ENCODE measurements around the gene FASN. TPM values are rescaled to one million over a fixed set of nuclear protein-coding genes. Genes with fewer than 3 reads are reported as not detected.

Gene FASN
- total RNA-seq, 2 donors from 2014 or later = 168 to 198 TPM

GRCh38 chr17:82070611-82071010, 27.4 kb downstream of the FASN start:
- TF ChIP-seq CTCF (IDR thresholded peaks at IDR 0.05) = no peak
- no peaks in the 10 kb centered on the region for H3K9me3 ChIP-seq
- H3K9ac ChIP-seq (ENCODE audit: low read depth in 2 of 2, low read length in 2 of 2) = no peak overlapping the region
- no peaks in the 10 kb centered on the region for H3K27me3 ChIP-seq
- H3K27ac ChIP-seq = no peak overlapping the region
- intact Hi-C loops (cut with DNase I) = no loop called here
- no peak for DNase-seq
- H3K4me1 ChIP-seq = no peaks in the 10 kb centered on the region
- no peak overlapping the region for H3K4me3 ChIP-seq
- H3K36me3 ChIP-seq = no peaks in the 10 kb centered on the region

- no peaks in the 10 kb centered on the region for H3K27me3 ChIP-seq
- peak within 1 kb of the TSS; percentile 98 for H3K4me3 ChIP-seq
- peak within 1 kb of the TSS; percentile 72 for H3K27ac ChIP-seq
- intact Hi-C loops (cut with DNase I) = no loop called here
- H3K4me1 ChIP-seq = peaks cover 8% of the 10 kb centered on the region
- no peaks in the 10 kb centered on the region for H3K9me3 ChIP-seq
- H3K9ac ChIP-seq (ENCODE audit: low read depth in 2 of 2, low read length in 2 of 2) = peak within 1 kb of the TSS; percentile 72 to 92
- H3K36me3 ChIP-seq = peaks cover 5% of the 10 kb centered on the region
- no peak for TF ChIP-seq CTCF (IDR thresholded peaks at IDR 0.05)
- peak; percentile 52 for DNase-seq
Observed at GRCh38 chr17:82065638-82066303, 32.3 kb downstream of the FASN start, which contains the start of gene DUS1L. Gene DUS1L (minus strand): TSS chr17:82065804. CDS start chr17:82065059, 745 bp downstream.

GRCh38 chr17:82065193-82065637, 32.8 kb downstream of the FASN start:
- intact Hi-C loops (cut with DNase I) = no loop called here
- no peak for DNase-seq
- H3K36me3 ChIP-seq = peaks cover 10% of the 10 kb centered on the region
- H3K9ac ChIP-seq (ENCODE audit: low read depth in 2 of 2, low read length in 2 of 2) = peak overlapping the region; percentile 72 to 92
- no peaks in the 10 kb centered on the region for H3K27me3 ChIP-seq
- H3K4me3 ChIP-seq = peak overlapping the region; percentile 98
- TF ChIP-seq CTCF (IDR thresholded peaks at IDR 0.05) = no peak
- no peaks in the 10 kb centered on the region for H3K9me3 ChIP-seq
- H3K27ac ChIP-seq = peak overlapping the region; percentile 47
- peaks cover 8% of the 10 kb centered on the region for H3K4me1 ChIP-seq

GRCh38 chr17:82064433-82065192, 33.4 kb downstream of the FASN start:
- Histone ChIP-seq H3K4me1 (peaks cover 8% of the 10 kb centered on the region), H3K36me3 (peaks cover 13% of the 10 kb centered on the region), H3K27ac (peak overlapping the region; percentile 47), H3K9me3 (no peaks in the 10 kb centered on the region), H3K27me3 (no peaks in the 10 kb centered on the region), H3K4me3 (peak overlapping the region; percentile 98), H3K9ac (ENCODE audit: low read depth in 2 of 2, low read length in 2 of 2) (peak overlapping the region; percentile 72 to 92)
- DNase-seq = peak; percentile 72
- intact Hi-C loops (cut with DNase I) = no loop called here
- TF ChIP-seq CTCF (IDR thresholded peaks at IDR 0.05) = no peak

- Histone ChIP-seq H3K4me3 (peak overlapping the region; percentile 98), H3K27me3 (no peaks in the 10 kb centered on the region), H3K36me3 (peaks cover 13% of the 10 kb centered on the region), H3K27ac (no peak overlapping the region), H3K9ac (ENCODE audit: low read depth in 2 of 2, low read length in 2 of 2) (peak overlapping the region in 1 of 2 donors; percentile 72), H3K4me1 (peaks cover 8% of the 10 kb centered on the region), H3K9me3 (no peaks in the 10 kb centered on the region)
- intact Hi-C loops (cut with DNase I) = no loop called here
- no peak for TF ChIP-seq CTCF (IDR thresholded peaks at IDR 0.05)
- no peak for DNase-seq
Observed at GRCh38 chr17:82063424-82064415, 34.3 kb downstream of the FASN start.
